Spinal cord (tissue), 10 donors: ENCODE measurements around the gene IL15. TPM values are rescaled to one million over a fixed set of nuclear protein-coding genes. Genes with fewer than 3 reads are reported as not detected.

Experiments
- DNase-seq, 6 donors: peaks; one replicate each; pipeline versions ENCODE4 v3.0.0 to v3.0.0-alpha.2; 2013 to 2015; ENCODE audit warnings: low spot score in 6 of 6, low read depth in 4 of 6
- H3K27ac ChIP-seq: one replicate; pipeline ENCODE4 v1.5.1; 2013; ENCODE audit warnings: low read depth, low read length, control low read depth
- H3K27me3 ChIP-seq: one replicate; pipeline ENCODE4 v1.6.1; 2013; ENCODE audit warnings: low read length; ENCODE audit not compliant: control insufficient read depth, insufficient read depth
- H3K36me3 ChIP-seq: one replicate; pipeline ENCODE4 v1.6.1; 2013; ENCODE audit warnings: low read length; ENCODE audit not compliant: control insufficient read depth, insufficient read depth
- H3K4me1 ChIP-seq: one replicate; pipeline ENCODE4 v1.6.1; 2013; ENCODE audit warnings: low read length; ENCODE audit not compliant: control insufficient read depth, insufficient read depth
- H3K4me3 ChIP-seq: one replicate; pipeline ENCODE4 v1.5.1; 2013; ENCODE audit warnings: low read depth, low read length, control low read depth
- H3K9me3 ChIP-seq: one replicate; pipeline ENCODE4 v1.6.1; 2013; ENCODE audit warnings: low read length; ENCODE audit not compliant: control insufficient read depth, insufficient read depth
- WGBS: methylation state at CpG from one replicate; pipeline ENCODE4 v1.1.5; 2013; ENCODE audit warnings: missing lambda C conversion rate; ENCODE audit not compliant: insufficient coverage; 5-methylcytosine and 5-hydroxymethylcytosine counted together
- polyA plus RNA-seq, 2 donors: library from polyadenylated mRNA; unstranded; fragments of 120-200 nt; gene quantifications; one replicate each; pipeline ENCODE4 v1.2.1, GENCODE V29; 2013; ENCODE audit not compliant: insufficient read length in 2 of 2
- total RNA-seq, 2 donors: library from RNA; depleted of rRNA in 1 of 2; stranded (reverse); fragments of 120-200 nt in 1 of 2; fragments of >200 nt in 1 of 2; gene quantifications; one replicate each; pipeline versions ENCODE4 v1.2.3 to v1.2.4, GENCODE V29; 2013 to 2014
- donor health status: healthy.

IL15 gene
- total and polyA plus RNA-seq, 4 donors: 1.1 to 3.1 (median 2.4) TPM

- Histone ChIP-seq H3K4me3 (no peak overlapping the region), H3K27ac (no peak overlapping the region), H3K36me3 (no peaks in the 10 kb centered on the region), H3K9me3 (no peaks in the 10 kb centered on the region), H3K27me3 (no peaks in the 10 kb centered on the region), H3K4me1 (no peaks in the 10 kb centered on the region)
- DNase-seq: no peak
- 60% methylated on average over 1 of the region's 1 CpG for WGBS
Measured at GRCh38 chr4:141660880-141661279, 24.5 kb downstream of the IL15 start.

GRCh38 chr4:141668200-141668910 is 32.0 kb downstream of the IL15 start:
- Histone ChIP-seq H3K27me3 (no peaks in the 10 kb centered on the region), H3K27ac (no peak overlapping the region), H3K9me3 (no peaks in the 10 kb centered on the region), H3K36me3 (no peaks in the 10 kb centered on the region), H3K4me1 (no peaks in the 10 kb centered on the region), H3K4me3 (no peak overlapping the region)
- DNase-seq: no peak
- WGBS: no CpG with 5 or more reads among the region's 3 CpGs

- Histone ChIP-seq H3K4me1 (no peaks in the 10 kb centered on the region), H3K36me3 (no peaks in the 10 kb centered on the region), H3K27me3 (no peaks in the 10 kb centered on the region), H3K9me3 (no peaks in the 10 kb centered on the region), H3K27ac (no peak overlapping the region), H3K4me3 (no peak overlapping the region)
- no CpG with 5 or more reads among the region's 1 CpG for WGBS
- DNase-seq: no peak
Measured at GRCh38 chr4:141669501-141669900, 33.1 kb downstream of the IL15 start.

- WGBS: no CpG with 5 or more reads among the region's 2 CpGs
- H3K4me3 ChIP-seq: no peak overlapping the region
- no peak for DNase-seq
- no peak overlapping the region for H3K27ac ChIP-seq
- H3K9me3 ChIP-seq: no peaks in the 10 kb centered on the region
- H3K4me1 ChIP-seq: no peaks in the 10 kb centered on the region
- no peaks in the 10 kb centered on the region for H3K36me3 ChIP-seq
- no peaks in the 10 kb centered on the region for H3K27me3 ChIP-seq
Measured at GRCh38 chr4:141675384-141675783, 39.0 kb downstream of the IL15 start.

GRCh38 chr4:141676087-141676670 is 39.8 kb downstream of the IL15 start:
- H3K4me1 ChIP-seq: no peaks in the 10 kb centered on the region

GRCh38 chr4:141680060-141680459 is 43.7 kb downstream of the IL15 start:
- Histone ChIP-seq H3K9me3 (no peaks in the 10 kb centered on the region), H3K27me3 (no peaks in the 10 kb centered on the region), H3K4me3 (no peak overlapping the region), H3K36me3 (no peaks in the 10 kb centered on the region), H3K27ac (no peak overlapping the region), H3K4me1 (no peaks in the 10 kb centered on the region)
- WGBS: no CpG with 5 or more reads among the region's 4 CpGs
- DNase-seq: peak in 1 of 6 donors; percentile 70

More at GRCh38 chr4:141676087-141676670, 39.8 kb downstream of the IL15 start:
- H3K36me3 ChIP-seq: no peaks in the 10 kb centered on the region
- no peaks in the 10 kb centered on the region for H3K9me3 ChIP-seq
- WGBS: 40% methylated on average over 2 of the region's 3 CpGs
- DNase-seq: no peak
- no peaks in the 10 kb centered on the region for H3K27me3 ChIP-seq
- H3K27ac ChIP-seq: no peak overlapping the region
- H3K4me3 ChIP-seq: no peak overlapping the region

GRCh38 chr4:141684785-141685184 is 48.4 kb downstream of the IL15 start:
- no peak for DNase-seq
- Histone ChIP-seq H3K36me3 (no peaks in the 10 kb centered on the region), H3K27me3 (no peaks in the 10 kb centered on the region), H3K4me3 (no peak overlapping the region), H3K9me3 (no peaks in the 10 kb centered on the region), H3K27ac (no peak overlapping the region), H3K4me1 (no peaks in the 10 kb centered on the region)
- WGBS: no CpG with 5 or more reads among the region's 3 CpGs

GRCh38 chr4:141686146-141686775 is 49.9 kb downstream of the IL15 start:
- Histone ChIP-seq H3K27me3 (no peaks in the 10 kb centered on the region), H3K27ac (no peak overlapping the region), H3K4me1 (no peaks in the 10 kb centered on the region), H3K36me3 (no peaks in the 10 kb centered on the region), H3K9me3 (no peaks in the 10 kb centered on the region), H3K4me3 (no peak overlapping the region)
- peak in 2 of 6 donors; percentile 7 to 24 for DNase-seq
- WGBS: no CpG with 5 or more reads among the region's 8 CpGs

- no peaks in the 10 kb centered on the region for H3K4me1 ChIP-seq
- no peaks in the 10 kb centered on the region for H3K9me3 ChIP-seq
- H3K36me3 ChIP-seq: no peaks in the 10 kb centered on the region
- no peak overlapping the region for H3K27ac ChIP-seq
- no peak overlapping the region for H3K4me3 ChIP-seq
- DNase-seq: peak in 1 of 6 donors; percentile 32
- H3K27me3 ChIP-seq: no peaks in the 10 kb centered on the region
Measured at GRCh38 chr4:141686879-141687278, 50.5 kb downstream of the IL15 start.
